SK-N-SH (cell line): ENCODE results near the gene RFX7. TPM values are rescaled to one million over a fixed set of nuclear protein-coding genes. Genes with fewer than 3 reads are reported as not detected.

Experiments used
- CTCF ChIA-PET: fragments of 300-600, 350-600 bp; formaldehyde crosslinking; extraction: SDS; loops from one replicate; lab custom pipeline; 2021; lab: Yijun Ruan, JAX
- POLR2A ChIA-PET: fragments of 350-600 bp; sonication (Branson Sonifier 250); formaldehyde crosslinking; extraction: SDS; loops from one replicate; lab custom pipeline; 2020; ENCODE audit warnings: antibody characterized with exemption, inconsistent platforms; lab: Yijun Ruan, JAX
- DNase-seq: peaks from one replicate; pipeline ENCODE4 v3.0.0; 2012
- H2AFZ ChIP-seq: fragments of 200-600 bp; sonication (generic); 2 replicates; pipeline ENCODE4 v1.8.1; 2016; ENCODE audit warnings: antibody characterized with exemption, mild to moderate bottlenecking, low read depth
- H3F3A ChIP-seq: fragments of 200-600 bp; sonication (generic); replicated peaks from 2 replicates; pipeline ENCODE3; 2016; ENCODE audit warnings: antibody characterized with exemption, mild to moderate bottlenecking; ENCODE audit not compliant: insufficient read depth
- H3K27ac ChIP-seq, 2 experiments: fragments of 200-500 bp in 1 of 2; fragments of 200-600 bp in 1 of 2; sonication (Bioruptor generic) in 1 of 2; sonication (generic), shearing (Covaris generic) in 1 of 2; 2 replicates each; pipeline versions ENCODE4 v1.5.1 to v1.6.1; 2014 to 2016; ENCODE audit warnings: low read depth in 2 of 2, inconsistent platforms in 1 of 2, low read length in 1 of 2, mild to moderate bottlenecking in 1 of 2, mixed read lengths in 1 of 2
- H3K27me3 ChIP-seq: fragments of 200-600 bp; sonication (generic), shearing (Covaris generic); 2 replicates; pipeline ENCODE4 v1.6.1; 2016; ENCODE audit warnings: mixed run types; ENCODE audit not compliant: insufficient read depth
- H3K36me3 ChIP-seq, 2 experiments: fragments of 200-500 bp in 1 of 2; fragments of 200-600 bp in 1 of 2; sonication (Bioruptor generic) in 1 of 2; sonication (generic) in 1 of 2; replicated peaks in 1 of 2; 2 replicates each; pipeline versions ENCODE3 to v1.5.1; 2014 to 2016; ENCODE audit warnings: low read length in 1 of 2, mild to moderate bottlenecking in 1 of 2; ENCODE audit not compliant: insufficient read depth in 2 of 2, control insufficient read depth in 1 of 2
- H3K4me1 ChIP-seq, 2 experiments: fragments of 200-500 bp in 1 of 2; fragments of 200-600 bp in 1 of 2; sonication (Bioruptor generic) in 1 of 2; sonication (generic), shearing (Covaris generic) in 1 of 2; 2 replicates each; pipeline versions ENCODE4 v1.5.1 to v1.6.1; 2014 to 2016; ENCODE audit warnings: low read depth in 1 of 2, low read length in 1 of 2, mixed run types in 1 of 2; ENCODE audit not compliant: insufficient read depth in 2 of 2, control insufficient read depth in 1 of 2
- H3K4me2 ChIP-seq: fragments of 200-600 bp; sonication (generic), shearing (Covaris generic); 2 replicates; pipeline ENCODE4 v1.6.1; 2017; ENCODE audit warnings: mixed run types
- H3K4me3 ChIP-seq, 2 experiments: fragments of 200-500 bp in 1 of 2; fragments of 200-600 bp in 1 of 2; sonication (Bioruptor generic) in 1 of 2; sonication (generic), shearing (Covaris generic) in 1 of 2; 2 replicates each; pipeline versions ENCODE4 v1.5.1 to v1.8.1; 2014 to 2016; ENCODE audit warnings: low read depth in 2 of 2, inconsistent platforms in 1 of 2, low read length in 1 of 2, mild to moderate bottlenecking in 1 of 2, mixed read lengths in 1 of 2, moderate library complexity in 1 of 2
- H3K79me2 ChIP-seq: fragments of 200-600 bp; sonication (generic); 2 replicates; pipeline ENCODE4 v1.8.1; 2017; ENCODE audit warnings: mild to moderate bottlenecking; ENCODE audit not compliant: insufficient read depth
- H3K9ac ChIP-seq: fragments of 200-600 bp; sonication (generic); 2 replicates; pipeline ENCODE4 v1.6.1; 2017; ENCODE audit warnings: mixed run types
- H3K9me2 ChIP-seq: fragments of 200-600 bp; sonication (generic); 2 replicates; pipeline ENCODE4 v1.6.1; 2017; ENCODE audit warnings: mixed run types
- H3K9me3 ChIP-seq: fragments of 200-600 bp; sonication (generic); 2 replicates; pipeline ENCODE4 v1.6.1; 2017; ENCODE audit warnings: mixed run types, mild to moderate bottlenecking, moderate library complexity
- H4K20me1 ChIP-seq: fragments of 200-600 bp; sonication (generic); 2 replicates; pipeline ENCODE4 v1.6.1; 2017; ENCODE audit warnings: mild to moderate bottlenecking, mixed run types; ENCODE audit not compliant: insufficient read depth
- ELF1 ChIP-seq: IDR thresholded peaks from 2 replicates; pipeline ENCODE4 v1.4.0; 2012
- FOXM1 ChIP-seq: IDR thresholded peaks from 2 replicates; pipeline ENCODE4 v1.4.0; 2012; ENCODE audit warnings: low read depth, mild to moderate bottlenecking
- MXI1 ChIP-seq: IDR thresholded peaks from 2 replicates; pipeline ENCODE4 v1.6.1; 2012; ENCODE audit warnings: mild to moderate bottlenecking, low read depth, low read length, improper control_type of control experiment
- NFIC ChIP-seq: IDR thresholded peaks from 2 replicates; pipeline ENCODE4 v1.4.0; 2012; ENCODE audit warnings: borderline replicate concordance
- PBX3 ChIP-seq: IDR thresholded peaks from 2 replicates; pipeline ENCODE4; 2012
- POLR2AphosphoS5 ChIP-seq: IDR thresholded peaks from 2 replicates; pipeline ENCODE4 v1.6.1; 2012; ENCODE audit warnings: low read depth, low read length
- SIN3A ChIP-seq: IDR thresholded peaks from 2 replicates; pipeline ENCODE4 v1.6.1; 2012; ENCODE audit warnings: low read depth, mild to moderate bottlenecking, low read length, moderate library complexity, borderline replicate concordance
- SMC3 ChIP-seq: IDR thresholded peaks from 2 replicates; pipeline ENCODE4 v1.6.1; 2012; ENCODE audit warnings: low read depth, low read length, improper control_type of control experiment
- TCF12 ChIP-seq: IDR thresholded peaks from 2 replicates; pipeline ENCODE4 v1.4.0; 2012
- YY1 ChIP-seq: IDR thresholded peaks from 2 replicates; pipeline ENCODE4 v1.4.0; 2012; ENCODE audit warnings: low read depth, mild to moderate bottlenecking
- WGBS: methylation state at CpG from one replicate; pipeline ENCODE4 v1.1.6; 2017; ENCODE audit warnings: low lambda C conversion rate; 5-methylcytosine and 5-hydroxymethylcytosine counted together
- polyA plus RNA-seq, 3 experiments: library from polyadenylated mRNA; depleted of rRNA; stranded (reverse); fragments of >200 nt; gene quantifications; 2 replicates each; pipeline ENCODE4 v1.2.3, GENCODE V29; 2012
- TF ChIP-seq, protein P1 (sequence below): fragments of 150-350 bp; IDR thresholded peaks from 2 replicates; pipeline ENCODE4 v1.6.1; 2017; ENCODE audit warnings: antibody characterized with exemption, low read length, low read depth, borderline replicate concordance

Gene RFX7
- polyA plus RNA-seq, 1 of the 3 experiments (the other 2 are of a cell fraction) = 2.7 TPM

DNA sequence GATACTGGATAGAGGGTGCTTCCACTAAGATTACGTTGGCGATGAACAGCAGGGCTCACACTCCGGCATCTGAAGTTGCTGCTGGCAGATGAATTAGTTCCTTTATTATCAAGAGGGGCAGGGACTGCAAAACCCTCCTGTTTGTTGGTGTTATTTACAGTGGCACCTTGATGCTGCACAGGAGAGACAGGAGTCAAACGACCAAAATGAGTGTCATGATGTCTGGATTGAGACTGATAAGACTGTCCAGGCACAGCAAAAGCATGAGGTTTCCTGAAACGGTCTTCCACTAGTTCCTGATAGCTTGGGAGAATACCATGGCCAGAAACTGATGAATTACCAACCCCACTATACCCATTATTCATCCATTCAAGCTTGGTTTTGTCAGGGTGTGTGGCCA is 149.5 kb downstream of the RFX7 start (continued):
- TF ChIP-seq YY1 (no peak), POLR2AphosphoS5 (no peak), ELF1 (no peak), NFIC (no peak), FOXM1 (no peak), TCF12 (no peak)
- TF ChIP-seq, protein P1, sequence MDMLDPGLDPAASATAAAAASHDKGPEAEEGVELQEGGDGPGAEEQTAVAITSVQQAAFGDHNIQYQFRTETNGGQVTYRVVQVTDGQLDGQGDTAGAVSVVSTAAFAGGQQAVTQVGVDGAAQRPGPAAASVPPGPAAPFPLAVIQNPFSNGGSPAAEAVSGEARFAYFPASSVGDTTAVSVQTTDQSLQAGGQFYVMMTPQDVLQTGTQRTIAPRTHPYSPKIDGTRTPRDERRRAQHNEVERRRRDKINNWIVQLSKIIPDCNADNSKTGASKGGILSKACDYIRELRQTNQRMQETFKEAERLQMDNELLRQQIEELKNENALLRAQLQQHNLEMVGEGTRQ = no peak

- Histone ChIP-seq H3K27ac (no peak overlapping the region), H3K27me3 (no peaks in the 10 kb centered on the region), H3F3A (no peaks in the 10 kb centered on the region), H3K4me3 (no peak overlapping the region), H3K36me3 (peaks cover 27 to 29% of the 10 kb centered on the region in 2 experiments), H4K20me1 (no peaks in the 10 kb centered on the region), H2AFZ (no peak overlapping the region), H3K79me2 (no peaks in the 10 kb centered on the region), H3K9ac (no peak overlapping the region), H3K4me2 (no peak overlapping the region), H3K4me1 (no peaks in the 10 kb centered on the region), H3K9me2 (no peaks in the 10 kb centered on the region), H3K9me3 (no peaks in the 10 kb centered on the region)
- DNase-seq = no peak
- ChIA-PET POLR2A (no interaction called here), CTCF (interaction anchor here (0.7 kb wide), 1 partner anchor 553 kb away, joined by 3 read pairs; no protein-coding TSS in a partner anchor)
- TF ChIP-seq SIN3A (no peak), SMC3 (no peak), FOXM1 (no peak)
Measured at GRCh38 chr15:56088389-56088788, 155.3 kb downstream of the RFX7 start.

- Histone ChIP-seq H2AFZ (no peak overlapping the region), H3K4me3 (no peak overlapping the region), H3K9me2 (no peaks in the 10 kb centered on the region), H3K4me1 (no peaks in the 10 kb centered on the region), H4K20me1 (no peaks in the 10 kb centered on the region), H3K9me3 (no peaks in the 10 kb centered on the region), H3K27me3 (no peaks in the 10 kb centered on the region), H3K27ac (no peak overlapping the region), H3F3A (no peaks in the 10 kb centered on the region), H3K36me3 (peaks cover 9 to 12% of the 10 kb centered on the region in 2 experiments), H3K79me2 (no peaks in the 10 kb centered on the region), H3K9ac (no peak overlapping the region), H3K4me2 (no peak overlapping the region)
- 100% methylated on average over 1 of the region's 1 CpG for WGBS
- no peak for DNase-seq
- CTCF ChIA-PET = no interaction called here
- POLR2A ChIA-PET = no interaction called here
- TF ChIP-seq POLR2AphosphoS5 = peak; percentile 36; the same call in 1 of the 2 replicates
- no peak for TF ChIP-seq MXI1
- TF ChIP-seq PBX3 = no peak
Measured at GRCh38 chr15:56086566-56086965, 157.1 kb downstream of the RFX7 start.
